MM.1S (cell line): ENCODE results near the gene SYT17.

ENCODE experiments used
- EZH2 ChIP-seq: fragments of 300-600 bp; sonication (generic); optimal IDR thresholded peaks from 2 replicates; pipeline ENCODE3; 2017; ENCODE audit warnings: low read depth, mild to moderate bottlenecking, antibody characterized with exemption, low read length, mixed read lengths
- TF ChIP-seq, protein P1 (sequence below): fragments of 300-600 bp; sonication (generic); IDR thresholded peaks from 2 replicates; pipeline ENCODE4 v1.5.1; 2016; ENCODE audit warnings: antibody characterized with exemption, low read length, mixed read lengths

DNA sequence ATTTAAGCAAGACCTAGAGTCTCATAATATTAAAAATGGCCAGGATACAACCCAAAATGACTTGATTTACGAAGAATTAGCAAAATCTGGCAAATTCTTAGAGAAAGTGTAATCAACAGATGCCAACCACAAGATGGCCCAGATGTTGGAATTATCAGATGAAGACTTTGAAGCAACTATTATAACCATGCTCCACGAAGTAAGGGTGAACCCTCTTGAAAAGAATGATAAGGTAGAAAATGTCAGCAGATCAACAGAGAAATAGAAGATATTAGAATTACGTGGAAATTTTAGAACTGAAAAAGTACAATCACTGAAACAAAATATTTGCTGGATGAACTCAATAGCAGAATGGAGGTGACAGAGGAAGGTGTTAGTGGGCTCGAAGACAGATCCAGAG lies 67.4 kb downstream of the SYT17 start:
- TF ChIP-seq, protein P1, sequence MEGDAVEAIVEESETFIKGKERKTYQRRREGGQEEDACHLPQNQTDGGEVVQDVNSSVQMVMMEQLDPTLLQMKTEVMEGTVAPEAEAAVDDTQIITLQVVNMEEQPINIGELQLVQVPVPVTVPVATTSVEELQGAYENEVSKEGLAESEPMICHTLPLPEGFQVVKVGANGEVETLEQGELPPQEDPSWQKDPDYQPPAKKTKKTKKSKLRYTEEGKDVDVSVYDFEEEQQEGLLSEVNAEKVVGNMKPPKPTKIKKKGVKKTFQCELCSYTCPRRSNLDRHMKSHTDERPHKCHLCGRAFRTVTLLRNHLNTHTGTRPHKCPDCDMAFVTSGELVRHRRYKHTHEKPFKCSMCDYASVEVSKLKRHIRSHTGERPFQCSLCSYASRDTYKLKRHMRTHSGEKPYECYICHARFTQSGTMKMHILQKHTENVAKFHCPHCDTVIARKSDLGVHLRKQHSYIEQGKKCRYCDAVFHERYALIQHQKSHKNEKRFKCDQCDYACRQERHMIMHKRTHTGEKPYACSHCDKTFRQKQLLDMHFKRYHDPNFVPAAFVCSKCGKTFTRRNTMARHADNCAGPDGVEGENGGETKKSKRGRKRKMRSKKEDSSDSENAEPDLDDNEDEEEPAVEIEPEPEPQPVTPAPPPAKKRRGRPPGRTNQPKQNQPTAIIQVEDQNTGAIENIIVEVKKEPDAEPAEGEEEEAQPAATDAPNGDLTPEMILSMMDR = no peak
- no peak for TF ChIP-seq EZH2
